GM23338 (cell line): Measurements from ENCODE around the gene CDH23. TPM values are rescaled to one million over a fixed set of nuclear protein-coding genes. Genes with fewer than 3 reads are reported as not detected.

Experiments used
- ATAC-seq: fragments of 200-7000 bp; cut with Tn5 transposase; 3 replicates; pipeline ENCODE4 v1.9.1; 2020
- DNase-seq: peaks from one replicate; pipeline ENCODE4 v3.0.0-alpha.2; 2015; ENCODE audit warnings: low spot score
- H2AFZ ChIP-seq: fragments of 200-600 bp; sonication (generic); 2 replicates; pipeline ENCODE4 v1.8.0; 2016; ENCODE audit warnings: antibody characterized with exemption, mild to moderate bottlenecking, moderate library complexity
- H3F3A ChIP-seq: fragments of 200-600 bp; sonication (generic); replicated peaks from 2 replicates; pipeline ENCODE4 v1.8.0; 2017; ENCODE audit warnings: antibody characterized with exemption, mixed run types, low read depth
- H3K27ac ChIP-seq: fragments of 200-600 bp; sonication (generic); 2 replicates; pipeline ENCODE4 v1.6.1; 2016; ENCODE audit warnings: low read depth
- H3K27me3 ChIP-seq: fragments of 200-600 bp; sonication (generic); 2 replicates; pipeline ENCODE4 v1.8.0; 2016; ENCODE audit warnings: mild to moderate bottlenecking, mixed run types, moderate library complexity; ENCODE audit not compliant: insufficient read depth
- H3K36me3 ChIP-seq: fragments of 200-600 bp; sonication (generic); 2 replicates; pipeline ENCODE4 v1.8.0; 2016; ENCODE audit warnings: mild to moderate bottlenecking; ENCODE audit not compliant: insufficient read depth
- H3K4me1 ChIP-seq: fragments of 200-600 bp; sonication (generic); 2 replicates; pipeline ENCODE4 v1.8.0; 2016; ENCODE audit warnings: mild to moderate bottlenecking, moderate library complexity; ENCODE audit not compliant: insufficient read depth
- H3K4me2 ChIP-seq: fragments of 200-600 bp; sonication (generic); 2 replicates; pipeline ENCODE4 v1.7.1; 2017; ENCODE audit warnings: mixed run types
- H3K4me3 ChIP-seq: fragments of 200-600 bp; sonication (generic); 2 replicates; pipeline ENCODE4 v1.6.1; 2016; ENCODE audit warnings: mixed run types
- H3K79me2 ChIP-seq: fragments of 200-600 bp; sonication (generic); replicated peaks from 2 replicates; pipeline ENCODE4 v1.8.0; 2017; ENCODE audit warnings: mild to moderate bottlenecking; ENCODE audit not compliant: insufficient read depth
- H3K9me2 ChIP-seq: fragments of 200-600 bp; sonication (generic); 2 replicates; pipeline ENCODE4 v1.8.0; 2017; ENCODE audit not compliant: insufficient read depth
- H4K20me1 ChIP-seq: fragments of 200-600 bp; sonication (generic); replicated peaks from 2 replicates; pipeline ENCODE4 v1.8.0; 2017; ENCODE audit warnings: mild to moderate bottlenecking; ENCODE audit not compliant: insufficient read depth
- H3K27ac Mint-ChIP-seq: 2 replicates; pipeline ENCODE4 v1.8.0; 2020; ENCODE audit warnings: inconsistent platforms, mild to moderate bottlenecking, moderate library complexity, mixed read lengths
- H3K27me3 Mint-ChIP-seq: 3 replicates; pipeline ENCODE4 v1.8.0; 2022; ENCODE audit warnings: low read depth, mild to moderate bottlenecking, moderate library complexity, mixed read lengths, inconsistent platforms; ENCODE audit not compliant: insufficient read depth, poor library complexity
- H3K36me3 Mint-ChIP-seq: 3 replicates; pipeline ENCODE4 v1.8.0; 2021; ENCODE audit warnings: low read depth, mild to moderate bottlenecking, inconsistent platforms, moderate library complexity, mixed read lengths
- H3K4me1 Mint-ChIP-seq: 3 replicates; pipeline ENCODE4 v1.8.0; 2020; ENCODE audit warnings: mild to moderate bottlenecking, inconsistent platforms, mixed read lengths
- H3K4me3 Mint-ChIP-seq: 3 replicates; pipeline ENCODE4 v1.8.0; 2021; ENCODE audit warnings: moderate library complexity, mild to moderate bottlenecking, inconsistent platforms, mixed read lengths
- H3K9me3 Mint-ChIP-seq: 3 replicates; pipeline ENCODE4 v1.8.0; 2020; ENCODE audit warnings: moderate library complexity, mild to moderate bottlenecking, inconsistent platforms, mixed read lengths
- CREB1 ChIP-seq: fragments of 250-450 bp; sonication (Bioruptor Pico); IDR thresholded peaks from 2 replicates; pipeline ENCODE4 v1.5.0; 2020; ENCODE audit warnings: low read depth, mild to moderate bottlenecking, moderate library complexity
- EZH2 ChIP-seq: fragments of 200-600 bp; sonication (generic); IDR thresholded peaks from one replicate; pipeline ENCODE4 v1.8.0; 2017; ENCODE audit warnings: antibody characterized with exemption, mild to moderate bottlenecking, low read depth; ENCODE audit not compliant: unreplicated experiment
- EZH2phosphoT487 ChIP-seq: fragments of 200-600 bp; sonication (generic); IDR thresholded peaks from one replicate; pipeline ENCODE4 v1.8.1; 2018; ENCODE audit warnings: antibody characterized with exemption; ENCODE audit not compliant: unreplicated experiment
- JUNB ChIP-seq: IDR thresholded peaks from one replicate; pipeline ENCODE4 v1.6.1; 2016; ENCODE audit warnings: antibody characterized with exemption; ENCODE audit not compliant: unreplicated experiment
- NANOG ChIP-seq: IDR thresholded peaks from 2 replicates; pipeline ENCODE4 v1.6.1; 2016; ENCODE audit warnings: antibody characterized with exemption, borderline replicate concordance
- POLR2AphosphoS5 ChIP-seq: IDR thresholded peaks from 2 replicates; pipeline ENCODE4 v1.6.1; 2016; ENCODE audit warnings: antibody characterized with exemption, low read depth
- STAT1 ChIP-seq: IDR thresholded peaks from one replicate; pipeline ENCODE4 v1.6.1; 2016; ENCODE audit warnings: antibody characterized with exemption; ENCODE audit not compliant: unreplicated experiment
- ZNF114 ChIP-seq: fragments of 250-450 bp; sonication (Bioruptor Pico); IDR thresholded peaks from 2 replicates; pipeline ENCODE4 v1.5.0; 2020; ENCODE audit warnings: mild to moderate bottlenecking, moderate library complexity
- ZNF331 ChIP-seq: fragments of 250-450 bp; sonication (Bioruptor Pico); IDR thresholded peaks from 2 replicates; pipeline ENCODE4 v1.5.0; 2020; ENCODE audit warnings: low read depth, mild to moderate bottlenecking, moderate library complexity
- polyA plus RNA-seq: library from polyadenylated mRNA; unstranded; fragments of >200 nt; fragmentation: Nextera tagmentation; extraction: Ambion mirVana; gene quantifications from 2 replicates; pipeline ENCODE4 v1.2.1, GENCODE V29; 2016
- total RNA-seq: library from RNA; depleted of rRNA; stranded (reverse); fragments of >200 nt; shearing (Covaris generic); gene quantifications from 2 replicates; pipeline ENCODE4 v1.2.3, GENCODE V29; 2014
- TF ChIP-seq, protein P1 (sequence below): fragments of 250-450 bp; sonication (Bioruptor Pico); IDR thresholded peaks from 2 replicates; pipeline ENCODE4 v1.5.0; 2020; ENCODE audit warnings: mild to moderate bottlenecking, moderate library complexity
- TF ChIP-seq, protein P2 (sequence below): IDR thresholded peaks from one replicate; pipeline ENCODE4 v1.6.1; 2018; ENCODE audit warnings: antibody characterized with exemption; ENCODE audit not compliant: unreplicated experiment
- TF ChIP-seq, protein P3 (sequence below), 2 experiments: fragments of 200-600 bp in 1 of 2; sonication (generic) in 1 of 2; conservative IDR thresholded peaks; 2 replicates each; pipeline versions ENCODE4 v1.5.1 to v1.6.1; 2016 to 2017; ENCODE audit warnings: antibody characterized with exemption in 2 of 2, low read depth in 2 of 2, mild to moderate bottlenecking in 2 of 2, moderate library complexity in 1 of 2
- TF ChIP-seq, protein P4 (sequence below): IDR thresholded peaks from 2 replicates; pipeline ENCODE4 v1.6.1; 2016; ENCODE audit warnings: antibody characterized with exemption

CDH23 gene
- total and polyA plus RNA-seq, 2 experiments from 2014 or later: 0.95 to 4.3 TPM

DNA sequence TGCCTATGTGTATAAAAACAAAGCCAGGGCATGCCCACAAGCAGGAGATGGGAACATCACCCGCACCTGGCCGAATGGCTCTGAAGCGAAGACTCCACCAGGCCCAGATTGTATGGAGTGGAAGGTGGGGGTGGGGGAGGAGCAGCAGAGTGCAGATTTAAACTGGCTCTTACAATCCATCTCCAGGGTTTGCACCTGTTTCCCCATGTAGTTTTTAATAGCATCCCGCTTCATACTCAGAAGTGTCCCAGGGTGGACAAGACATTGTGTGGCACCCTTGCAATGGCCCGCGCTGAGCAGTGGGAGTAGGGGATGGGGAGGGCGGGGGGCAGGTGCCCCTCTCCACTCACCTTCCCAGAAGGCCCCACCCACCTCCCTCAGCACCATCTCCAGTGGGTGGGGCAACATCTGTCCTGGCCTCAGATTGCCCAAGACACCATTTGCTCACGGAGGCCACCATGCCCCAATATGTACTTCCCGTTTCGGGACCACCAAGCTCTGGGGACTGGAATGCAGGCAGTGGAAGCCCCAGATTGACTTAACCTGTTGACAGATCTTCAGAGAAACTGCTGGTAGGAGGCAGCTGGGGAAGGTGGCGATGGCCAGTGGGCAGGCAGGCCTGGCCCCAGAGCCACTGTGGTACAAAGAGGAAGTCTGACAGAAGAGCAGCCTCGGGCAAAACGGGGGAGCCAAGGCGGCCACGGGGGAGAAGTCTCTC lies 353.6 kb downstream of the CDH23 start:
- ATAC-seq (no peak), DNase-seq (no peak)
- peaks cover 5% of the 10 kb centered on the region; the same call in 1 of the 2 replicates for H3K4me1 ChIP-seq
- no peaks in the 10 kb centered on the region for H3K27me3 ChIP-seq
- no peaks in the 10 kb centered on the region for H3F3A ChIP-seq
- no peaks in the 10 kb centered on the region for H3K36me3 ChIP-seq
- H3K27ac ChIP-seq: no peak overlapping the region
- no peak overlapping the region for H3K4me3 Mint-ChIP-seq
- H3K36me3 Mint-ChIP-seq: no peaks in the 10 kb centered on the region
- H3K79me2 ChIP-seq: no peaks in the 10 kb centered on the region
- peaks cover 13% of the 10 kb centered on the region for H3K27me3 Mint-ChIP-seq
- TF ChIP-seq CREB1 (CRISPR knock-in tag): no peak
- TF ChIP-seq JUNB: no peak
- TF ChIP-seq, protein P1, sequence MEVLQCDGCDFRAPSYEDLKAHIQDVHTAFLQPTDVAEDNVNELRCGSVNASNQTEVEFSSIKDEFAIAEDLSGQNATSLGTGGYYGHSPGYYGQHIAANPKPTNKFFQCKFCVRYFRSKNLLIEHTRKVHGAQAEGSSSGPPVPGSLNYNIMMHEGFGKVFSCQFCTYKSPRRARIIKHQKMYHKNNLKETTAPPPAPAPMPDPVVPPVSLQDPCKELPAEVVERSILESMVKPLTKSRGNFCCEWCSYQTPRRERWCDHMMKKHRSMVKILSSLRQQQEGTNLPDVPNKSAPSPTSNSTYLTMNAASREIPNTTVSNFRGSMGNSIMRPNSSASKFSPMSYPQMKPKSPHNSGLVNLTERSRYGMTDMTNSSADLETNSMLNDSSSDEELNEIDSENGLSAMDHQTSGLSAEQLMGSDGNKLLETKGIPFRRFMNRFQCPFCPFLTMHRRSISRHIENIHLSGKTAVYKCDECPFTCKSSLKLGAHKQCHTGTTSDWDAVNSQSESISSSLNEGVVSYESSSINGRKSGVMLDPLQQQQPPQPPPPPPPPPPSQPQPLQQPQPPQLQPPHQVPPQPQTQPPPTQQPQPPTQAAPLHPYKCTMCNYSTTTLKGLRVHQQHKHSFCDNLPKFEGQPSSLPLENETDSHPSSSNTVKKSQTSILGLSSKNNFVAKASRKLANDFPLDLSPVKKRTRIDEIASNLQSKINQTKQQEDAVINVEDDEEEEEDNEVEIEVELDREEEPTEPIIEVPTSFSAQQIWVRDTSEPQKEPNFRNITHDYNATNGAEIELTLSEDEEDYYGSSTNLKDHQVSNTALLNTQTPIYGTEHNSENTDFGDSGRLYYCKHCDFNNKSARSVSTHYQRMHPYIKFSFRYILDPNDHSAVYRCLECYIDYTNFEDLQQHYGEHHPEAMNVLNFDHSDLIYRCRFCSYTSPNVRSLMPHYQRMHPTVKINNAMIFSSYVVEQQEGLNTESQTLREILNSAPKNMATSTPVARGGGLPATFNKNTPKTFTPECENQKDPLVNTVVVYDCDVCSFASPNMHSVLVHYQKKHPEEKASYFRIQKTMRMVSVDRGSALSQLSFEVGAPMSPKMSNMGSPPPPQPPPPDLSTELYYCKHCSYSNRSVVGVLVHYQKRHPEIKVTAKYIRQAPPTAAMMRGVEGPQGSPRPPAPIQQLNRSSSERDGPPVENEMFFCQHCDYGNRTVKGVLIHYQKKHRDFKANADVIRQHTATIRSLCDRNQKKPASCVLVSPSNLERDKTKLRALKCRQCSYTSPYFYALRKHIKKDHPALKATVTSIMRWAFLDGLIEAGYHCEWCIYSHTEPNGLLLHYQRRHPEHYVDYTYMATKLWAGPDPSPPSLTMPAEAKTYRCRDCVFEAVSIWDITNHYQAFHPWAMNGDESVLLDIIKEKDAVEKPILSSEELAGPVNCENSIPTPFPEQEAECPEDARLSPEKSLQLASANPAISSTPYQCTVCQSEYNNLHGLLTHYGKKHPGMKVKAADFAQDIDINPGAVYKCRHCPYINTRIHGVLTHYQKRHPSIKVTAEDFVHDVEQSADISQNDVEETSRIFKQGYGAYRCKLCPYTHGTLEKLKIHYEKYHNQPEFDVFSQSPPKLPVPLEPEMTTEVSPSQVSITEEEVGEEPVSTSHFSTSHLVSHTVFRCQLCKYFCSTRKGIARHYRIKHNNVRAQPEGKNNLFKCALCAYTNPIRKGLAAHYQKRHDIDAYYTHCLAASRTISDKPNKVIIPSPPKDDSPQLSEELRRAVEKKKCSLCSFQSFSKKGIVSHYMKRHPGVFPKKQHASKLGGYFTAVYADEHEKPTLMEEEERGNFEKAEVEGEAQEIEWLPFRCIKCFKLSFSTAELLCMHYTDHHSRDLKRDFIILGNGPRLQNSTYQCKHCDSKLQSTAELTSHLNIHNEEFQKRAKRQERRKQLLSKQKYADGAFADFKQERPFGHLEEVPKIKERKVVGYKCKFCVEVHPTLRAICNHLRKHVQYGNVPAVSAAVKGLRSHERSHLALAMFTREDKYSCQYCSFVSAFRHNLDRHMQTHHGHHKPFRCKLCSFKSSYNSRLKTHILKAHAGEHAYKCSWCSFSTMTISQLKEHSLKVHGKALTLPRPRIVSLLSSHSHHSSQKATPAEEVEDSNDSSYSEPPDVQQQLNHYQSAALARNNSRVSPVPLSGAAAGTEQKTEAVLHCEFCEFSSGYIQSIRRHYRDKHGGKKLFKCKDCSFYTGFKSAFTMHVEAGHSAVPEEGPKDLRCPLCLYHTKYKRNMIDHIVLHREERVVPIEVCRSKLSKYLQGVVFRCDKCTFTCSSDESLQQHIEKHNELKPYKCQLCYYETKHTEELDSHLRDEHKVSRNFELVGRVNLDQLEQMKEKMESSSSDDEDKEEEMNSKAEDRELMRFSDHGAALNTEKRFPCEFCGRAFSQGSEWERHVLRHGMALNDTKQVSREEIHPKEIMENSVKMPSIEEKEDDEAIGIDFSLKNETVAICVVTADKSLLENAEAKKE (CRISPR knock-in tag): no peak
- TF ChIP-seq EZH2: no peak
- TF ChIP-seq, protein P2, sequence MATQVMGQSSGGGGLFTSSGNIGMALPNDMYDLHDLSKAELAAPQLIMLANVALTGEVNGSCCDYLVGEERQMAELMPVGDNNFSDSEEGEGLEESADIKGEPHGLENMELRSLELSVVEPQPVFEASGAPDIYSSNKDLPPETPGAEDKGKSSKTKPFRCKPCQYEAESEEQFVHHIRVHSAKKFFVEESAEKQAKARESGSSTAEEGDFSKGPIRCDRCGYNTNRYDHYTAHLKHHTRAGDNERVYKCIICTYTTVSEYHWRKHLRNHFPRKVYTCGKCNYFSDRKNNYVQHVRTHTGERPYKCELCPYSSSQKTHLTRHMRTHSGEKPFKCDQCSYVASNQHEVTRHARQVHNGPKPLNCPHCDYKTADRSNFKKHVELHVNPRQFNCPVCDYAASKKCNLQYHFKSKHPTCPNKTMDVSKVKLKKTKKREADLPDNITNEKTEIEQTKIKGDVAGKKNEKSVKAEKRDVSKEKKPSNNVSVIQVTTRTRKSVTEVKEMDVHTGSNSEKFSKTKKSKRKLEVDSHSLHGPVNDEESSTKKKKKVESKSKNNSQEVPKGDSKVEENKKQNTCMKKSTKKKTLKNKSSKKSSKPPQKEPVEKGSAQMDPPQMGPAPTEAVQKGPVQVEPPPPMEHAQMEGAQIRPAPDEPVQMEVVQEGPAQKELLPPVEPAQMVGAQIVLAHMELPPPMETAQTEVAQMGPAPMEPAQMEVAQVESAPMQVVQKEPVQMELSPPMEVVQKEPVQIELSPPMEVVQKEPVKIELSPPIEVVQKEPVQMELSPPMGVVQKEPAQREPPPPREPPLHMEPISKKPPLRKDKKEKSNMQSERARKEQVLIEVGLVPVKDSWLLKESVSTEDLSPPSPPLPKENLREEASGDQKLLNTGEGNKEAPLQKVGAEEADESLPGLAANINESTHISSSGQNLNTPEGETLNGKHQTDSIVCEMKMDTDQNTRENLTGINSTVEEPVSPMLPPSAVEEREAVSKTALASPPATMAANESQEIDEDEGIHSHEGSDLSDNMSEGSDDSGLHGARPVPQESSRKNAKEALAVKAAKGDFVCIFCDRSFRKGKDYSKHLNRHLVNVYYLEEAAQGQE: no peak
- TF ChIP-seq STAT1: no peak
- TF ChIP-seq, protein P3, sequence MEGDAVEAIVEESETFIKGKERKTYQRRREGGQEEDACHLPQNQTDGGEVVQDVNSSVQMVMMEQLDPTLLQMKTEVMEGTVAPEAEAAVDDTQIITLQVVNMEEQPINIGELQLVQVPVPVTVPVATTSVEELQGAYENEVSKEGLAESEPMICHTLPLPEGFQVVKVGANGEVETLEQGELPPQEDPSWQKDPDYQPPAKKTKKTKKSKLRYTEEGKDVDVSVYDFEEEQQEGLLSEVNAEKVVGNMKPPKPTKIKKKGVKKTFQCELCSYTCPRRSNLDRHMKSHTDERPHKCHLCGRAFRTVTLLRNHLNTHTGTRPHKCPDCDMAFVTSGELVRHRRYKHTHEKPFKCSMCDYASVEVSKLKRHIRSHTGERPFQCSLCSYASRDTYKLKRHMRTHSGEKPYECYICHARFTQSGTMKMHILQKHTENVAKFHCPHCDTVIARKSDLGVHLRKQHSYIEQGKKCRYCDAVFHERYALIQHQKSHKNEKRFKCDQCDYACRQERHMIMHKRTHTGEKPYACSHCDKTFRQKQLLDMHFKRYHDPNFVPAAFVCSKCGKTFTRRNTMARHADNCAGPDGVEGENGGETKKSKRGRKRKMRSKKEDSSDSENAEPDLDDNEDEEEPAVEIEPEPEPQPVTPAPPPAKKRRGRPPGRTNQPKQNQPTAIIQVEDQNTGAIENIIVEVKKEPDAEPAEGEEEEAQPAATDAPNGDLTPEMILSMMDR (conservative IDR thresholded peaks at IDR 0.05; ENCODE audit: low read depth in 2 of 2): no peak
- TF ChIP-seq, protein P4, sequence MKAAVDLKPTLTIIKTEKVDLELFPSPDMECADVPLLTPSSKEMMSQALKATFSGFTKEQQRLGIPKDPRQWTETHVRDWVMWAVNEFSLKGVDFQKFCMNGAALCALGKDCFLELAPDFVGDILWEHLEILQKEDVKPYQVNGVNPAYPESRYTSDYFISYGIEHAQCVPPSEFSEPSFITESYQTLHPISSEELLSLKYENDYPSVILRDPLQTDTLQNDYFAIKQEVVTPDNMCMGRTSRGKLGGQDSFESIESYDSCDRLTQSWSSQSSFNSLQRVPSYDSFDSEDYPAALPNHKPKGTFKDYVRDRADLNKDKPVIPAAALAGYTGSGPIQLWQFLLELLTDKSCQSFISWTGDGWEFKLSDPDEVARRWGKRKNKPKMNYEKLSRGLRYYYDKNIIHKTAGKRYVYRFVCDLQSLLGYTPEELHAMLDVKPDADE: no peak
- no peak for TF ChIP-seq POLR2AphosphoS5
- TF ChIP-seq NANOG: no peak
- no peak for TF ChIP-seq EZH2phosphoT487
- TF ChIP-seq ZNF114 (CRISPR knock-in tag): no peak
- no peak for TF ChIP-seq ZNF331 (CRISPR knock-in tag)
- H2AFZ ChIP-seq: no peak overlapping the region
- H3K27ac Mint-ChIP-seq: no peak overlapping the region
- H3K4me3 ChIP-seq: no peak overlapping the region
- H3K9me3 Mint-ChIP-seq: no peaks in the 10 kb centered on the region
- H3K9me2 ChIP-seq: no peaks in the 10 kb centered on the region
- H3K4me2 ChIP-seq: no peak overlapping the region
- no peaks in the 10 kb centered on the region for H4K20me1 ChIP-seq
- peaks cover 40% of the 10 kb centered on the region for H3K4me1 Mint-ChIP-seq
